HG03354 (cell line): Measurements from ENCODE around the gene DNER.
"Not testable (repeated sequence)": the region's sequence is repeated elsewhere in the genome, so short reads cannot be mapped to it uniquely, and the experiment has no call there.

Experiments
- ATAC-seq: cut with Tn5 transposase; IDR thresholded peaks from one replicate; pipeline ENCODE4 v1.9.1; 2021; ENCODE audit warnings: mild to moderate bottlenecking; ENCODE audit not compliant: unreplicated experiment, poor library complexity, severe bottlenecking

The DNER gene, protein sequence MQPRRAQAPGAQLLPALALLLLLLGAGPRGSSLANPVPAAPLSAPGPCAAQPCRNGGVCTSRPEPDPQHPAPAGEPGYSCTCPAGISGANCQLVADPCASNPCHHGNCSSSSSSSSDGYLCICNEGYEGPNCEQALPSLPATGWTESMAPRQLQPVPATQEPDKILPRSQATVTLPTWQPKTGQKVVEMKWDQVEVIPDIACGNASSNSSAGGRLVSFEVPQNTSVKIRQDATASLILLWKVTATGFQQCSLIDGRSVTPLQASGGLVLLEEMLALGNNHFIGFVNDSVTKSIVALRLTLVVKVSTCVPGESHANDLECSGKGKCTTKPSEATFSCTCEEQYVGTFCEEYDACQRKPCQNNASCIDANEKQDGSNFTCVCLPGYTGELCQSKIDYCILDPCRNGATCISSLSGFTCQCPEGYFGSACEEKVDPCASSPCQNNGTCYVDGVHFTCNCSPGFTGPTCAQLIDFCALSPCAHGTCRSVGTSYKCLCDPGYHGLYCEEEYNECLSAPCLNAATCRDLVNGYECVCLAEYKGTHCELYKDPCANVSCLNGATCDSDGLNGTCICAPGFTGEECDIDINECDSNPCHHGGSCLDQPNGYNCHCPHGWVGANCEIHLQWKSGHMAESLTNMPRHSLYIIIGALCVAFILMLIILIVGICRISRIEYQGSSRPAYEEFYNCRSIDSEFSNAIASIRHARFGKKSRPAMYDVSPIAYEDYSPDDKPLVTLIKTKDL

GRCh38 chr2:229714080-229714735 is at the start of gene DNER:
TSS of gene DNER (minus strand) at chr2:229714555. CDS start at chr2:229714423, 132 bp downstream.
- ATAC-seq: peak; percentile 79

DNA sequence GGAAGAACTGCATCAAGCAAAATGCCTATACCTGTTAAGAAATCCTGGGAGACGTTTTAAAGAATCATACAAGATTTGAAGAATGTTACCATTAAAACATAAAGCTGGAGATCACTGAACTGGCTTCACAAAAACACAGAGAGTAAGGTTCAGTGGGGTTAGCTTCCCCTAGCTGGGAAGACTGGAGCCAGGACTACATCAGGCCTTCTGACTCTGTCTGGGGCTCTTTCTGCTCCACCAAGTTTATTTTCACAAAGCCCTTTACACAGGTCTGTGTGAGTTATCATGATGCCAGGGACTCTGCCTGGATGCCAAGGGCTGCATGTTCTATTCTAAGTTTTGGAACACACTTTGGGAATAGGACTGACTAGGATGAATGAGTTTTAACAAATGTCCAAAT is 47.3 kb upstream of the DNER start:
- ATAC-seq: no peak

GRCh38 chr2:229757462-229757861 is 43.1 kb upstream of the DNER start:
- ATAC-seq: not testable (repeated sequence)

DNA sequence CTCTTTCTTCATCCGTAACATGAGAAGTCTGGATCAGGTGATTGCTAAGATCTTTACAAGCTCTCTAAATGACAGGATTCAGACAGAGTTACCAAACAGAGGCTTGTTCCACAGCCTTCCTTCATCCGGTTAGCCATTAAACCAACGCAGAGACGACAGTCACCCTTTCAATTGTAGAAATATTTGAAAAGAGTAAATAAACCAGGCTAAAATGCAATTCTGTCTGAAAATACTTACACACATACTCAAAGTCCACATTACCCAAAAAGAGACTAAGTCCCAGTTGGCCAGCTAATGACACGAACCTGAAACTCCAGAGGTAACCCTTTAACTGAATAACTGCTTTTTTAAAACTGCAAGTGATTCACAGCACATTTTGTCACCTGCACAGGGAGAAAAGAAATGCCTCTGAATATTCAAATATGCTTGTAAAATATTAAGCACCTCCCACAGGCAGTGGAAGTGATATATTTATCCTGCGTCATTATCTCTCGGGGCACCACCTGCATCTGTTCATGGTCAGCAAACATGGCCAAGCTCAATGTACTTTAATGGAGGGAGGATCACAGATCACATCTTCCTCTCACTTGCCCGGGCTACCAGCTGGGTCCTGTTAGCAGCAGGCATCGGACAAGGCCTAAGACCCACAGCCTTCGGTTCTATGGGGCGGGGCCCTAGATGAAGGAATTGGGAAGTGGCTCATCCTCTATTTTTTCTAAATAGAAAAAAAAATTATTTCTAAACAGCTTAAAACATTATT is 38.8 kb upstream of the DNER start:
- no peak for ATAC-seq

DNA sequence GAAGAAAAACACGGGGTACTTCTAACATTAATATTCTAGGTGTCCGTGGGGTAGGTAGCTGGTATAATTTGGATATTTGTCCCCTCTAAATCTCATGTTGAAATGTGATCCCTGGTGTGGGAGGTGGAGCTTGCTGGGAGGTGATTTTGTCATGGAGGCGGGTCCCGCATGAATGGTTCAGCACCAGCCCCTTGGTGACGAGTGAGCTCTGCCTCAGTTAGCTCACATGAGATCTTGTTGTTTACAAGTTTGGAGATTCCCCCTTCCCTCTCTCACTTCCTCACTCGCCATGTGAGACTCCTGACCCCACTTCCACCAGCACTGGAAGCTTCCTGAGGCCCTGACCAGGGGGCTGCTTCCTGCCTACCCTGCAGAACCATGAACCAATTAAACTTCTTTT is 35.4 kb upstream of the DNER start:
- no peak for ATAC-seq

- no peak for ATAC-seq
Measured at GRCh38 chr2:229748950-229749349, 34.6 kb upstream of the DNER start.

GRCh38 chr2:229742691-229743090 is 28.3 kb upstream of the DNER start:
- ATAC-seq: not testable (repeated sequence)

DNA sequence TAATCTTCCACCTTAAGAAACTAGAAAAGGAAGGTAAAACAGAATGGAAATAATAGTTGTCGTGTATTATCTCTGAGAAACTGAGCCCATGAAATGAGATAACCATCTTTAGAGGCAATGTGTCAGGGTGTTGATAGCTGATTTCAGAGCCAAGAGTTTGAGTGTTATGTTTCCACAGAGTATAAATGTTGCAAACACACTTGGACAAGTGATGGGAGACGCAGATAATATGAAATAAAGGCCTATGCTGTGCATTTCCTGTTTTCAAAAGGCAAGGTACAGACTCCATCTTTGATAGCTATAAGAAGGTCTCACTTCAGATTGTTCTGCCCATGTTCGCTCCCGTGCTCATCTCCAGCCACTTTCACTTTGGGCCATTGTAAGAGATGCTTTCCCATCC is 25.9 kb upstream of the DNER start:
- ATAC-seq: no peak

DNA sequence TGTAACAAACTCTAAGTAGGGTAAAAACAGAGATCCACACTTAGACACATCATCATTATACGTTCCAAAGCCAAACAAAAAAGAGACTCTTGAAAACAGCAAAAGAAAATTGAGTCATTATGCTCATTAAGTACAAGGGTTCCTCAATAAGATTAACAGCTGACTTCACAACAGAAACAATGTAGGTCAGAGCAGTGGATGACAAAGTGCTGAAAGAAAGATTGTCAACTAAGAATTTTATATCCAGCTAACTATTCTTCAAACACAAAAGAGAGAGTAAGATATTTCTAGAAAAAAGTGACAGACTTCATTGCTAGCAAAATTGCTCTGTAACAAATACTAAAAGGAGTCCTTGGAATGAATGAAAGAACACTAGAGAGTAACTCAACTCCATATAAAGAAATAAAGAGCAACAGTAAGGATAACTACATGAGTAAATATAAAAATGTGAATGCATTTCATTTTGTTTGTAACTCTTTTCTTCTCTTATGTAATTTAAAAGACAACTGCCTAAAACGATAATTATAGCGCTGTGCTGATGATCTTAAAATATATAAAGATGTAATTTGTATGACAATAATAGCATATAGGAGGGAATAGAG is 23.8 kb upstream of the DNER start:
- no peak for ATAC-seq

DNA sequence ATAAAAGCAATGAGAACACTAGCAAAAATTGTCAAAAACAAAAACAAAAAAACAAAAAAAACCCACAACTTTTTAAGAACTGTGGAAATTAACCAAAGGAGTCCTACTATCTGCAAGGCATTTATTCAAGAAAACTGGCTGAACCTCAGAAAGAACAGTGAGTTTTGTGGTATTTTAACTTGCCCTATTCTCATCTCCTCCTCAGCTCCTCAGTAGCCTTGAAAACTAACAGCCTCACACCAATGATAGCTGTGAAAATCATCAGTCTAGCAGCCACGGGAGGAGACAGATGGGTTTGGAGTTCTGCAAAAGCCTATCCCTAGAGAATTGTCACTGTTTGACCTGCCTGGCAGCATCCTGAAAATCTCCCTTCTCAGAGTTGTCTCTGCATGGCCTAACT is 20.1 kb upstream of the DNER start:
- ATAC-seq: no peak

DNA sequence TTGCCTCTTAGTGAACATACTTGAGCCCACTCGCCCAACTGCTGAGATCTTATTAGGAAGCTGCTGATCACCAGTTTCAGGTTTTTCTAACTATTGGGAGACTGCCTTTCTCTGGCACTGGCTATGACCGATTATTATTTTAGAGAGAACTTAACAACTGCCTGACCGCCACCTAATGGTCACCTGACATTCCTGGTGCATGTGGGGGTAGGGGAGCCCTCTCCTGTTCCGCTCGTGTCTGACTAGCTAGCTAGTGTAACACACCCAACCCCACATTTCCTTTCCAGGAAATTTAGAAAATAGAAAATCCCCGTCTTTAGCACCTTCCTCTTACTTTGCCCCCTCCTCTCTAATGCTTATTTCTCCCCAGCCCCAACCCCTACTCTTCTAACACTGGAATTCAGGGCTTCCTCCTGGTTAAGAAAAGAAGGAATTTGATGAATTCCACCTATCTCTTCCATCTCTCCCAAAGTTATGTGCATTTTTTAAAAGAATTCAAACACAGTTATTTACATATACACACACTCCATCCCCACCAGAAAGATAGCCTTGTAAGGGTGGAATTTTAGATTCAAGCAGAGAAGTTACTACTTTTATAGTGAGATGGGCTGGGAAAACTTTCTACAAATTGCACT is 19.4 kb upstream of the DNER start:
- no peak for ATAC-seq

GRCh38 chr2:229732897-229733296 is 18.5 kb upstream of the DNER start:
- ATAC-seq: no peak

GRCh38 chr2:229731916-229732315 is 17.6 kb upstream of the DNER start:
- ATAC-seq: no peak

DNA sequence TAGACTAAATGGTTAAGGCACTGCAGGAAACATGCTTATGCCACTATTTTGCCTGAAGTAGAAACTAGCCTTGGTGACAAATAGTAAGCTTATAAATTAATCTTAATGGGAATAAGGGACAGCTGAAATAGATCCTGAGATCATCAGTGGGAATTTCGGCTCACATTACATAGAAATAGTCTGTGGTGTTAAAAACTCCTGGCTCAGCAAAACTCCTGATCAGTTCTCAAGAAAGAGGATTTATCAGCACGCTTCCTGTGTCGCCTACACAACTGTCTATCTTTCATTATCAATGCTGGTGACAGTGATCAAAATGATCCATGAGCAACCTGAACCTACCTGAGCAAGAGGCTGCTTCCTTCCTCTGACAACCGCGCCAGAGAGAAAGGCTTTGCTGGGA is 17.0 kb upstream of the DNER start:
- ATAC-seq: no peak

DNA sequence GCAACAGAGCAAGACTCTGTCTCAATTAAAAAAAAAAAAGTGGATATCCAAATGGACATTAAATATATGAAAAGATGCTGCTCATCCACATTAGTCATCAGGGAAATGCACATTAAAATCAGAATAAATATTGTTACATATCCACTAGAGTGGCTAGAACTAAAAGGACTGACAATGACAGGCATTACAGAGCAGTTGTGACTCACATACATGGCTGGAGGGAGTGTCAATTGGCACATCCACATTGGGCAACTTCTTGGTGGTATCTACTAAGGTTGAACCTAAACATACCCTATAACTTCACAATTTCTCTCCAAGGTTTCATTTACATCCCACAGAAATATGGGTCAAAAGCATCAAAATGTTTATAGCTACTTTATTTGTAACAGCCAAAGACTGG is 14.0 kb upstream of the DNER start:
- ATAC-seq: no peak

GRCh38 chr2:229726643-229727042 is 12.3 kb upstream of the DNER start:
- ATAC-seq: no peak

- no peak for ATAC-seq
Measured at GRCh38 chr2:229725716-229726574, 11.6 kb upstream of the DNER start.

DNA sequence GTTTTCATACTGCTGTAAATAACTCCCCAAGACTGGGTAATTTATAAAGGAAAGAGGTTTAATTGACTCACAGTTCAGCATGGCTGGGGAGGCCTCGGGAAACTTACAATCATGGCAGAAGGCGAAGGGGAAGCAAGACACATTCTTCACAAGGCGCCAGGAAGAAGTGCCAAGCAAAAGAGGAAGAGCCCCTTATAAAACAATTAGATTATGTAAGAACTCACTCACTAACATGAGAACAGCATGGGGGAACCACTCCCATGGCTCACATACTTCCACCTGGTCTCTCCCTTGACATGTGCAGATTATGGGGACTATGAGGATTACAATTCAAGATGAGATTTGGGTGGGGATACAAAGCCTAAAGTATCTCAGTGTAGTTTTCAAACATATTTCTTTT is 8.8 kb upstream of the DNER start:
- ATAC-seq: not testable (repeated sequence)
